Natural killer cell (primary cell): ENCODE results near the gene PLA2G2F. TPM values are rescaled to one million over a fixed set of nuclear protein-coding genes. Genes with fewer than 3 reads are reported as not detected.

Experiments
- ATAC-seq, 3 donors: fragments of 150-1000 bp in 2 of 3; fragments of 200-7000 bp in 1 of 3; cut with Tn5 transposase; 1 replicate in 1 of 3; 2 replicates in 2 of 3; pipeline ENCODE4 v1.10.0; 2021; ENCODE audit warnings: mild to moderate bottlenecking in 2 of 3, moderate library complexity in 2 of 3
- DNase-seq, 2 donors: peaks; one replicate each; pipeline versions ENCODE4 v3.0.0 to v3.0.0-alpha.2; 2013 to 2021; ENCODE audit warnings: mixed read lengths in 1 of 2
- H3K27ac ChIP-seq: one replicate; pipeline ENCODE4 v1.5.1; 2013; ENCODE audit warnings: mild to moderate bottlenecking, low read length
- H3K27me3 ChIP-seq: one replicate; pipeline ENCODE4 v1.6.1; 2013; ENCODE audit warnings: low read length; ENCODE audit not compliant: control insufficient read depth, insufficient read depth
- H3K36me3 ChIP-seq: one replicate; pipeline ENCODE4 v1.6.1; 2013; ENCODE audit warnings: low read length; ENCODE audit not compliant: control insufficient read depth, insufficient read depth
- H3K4me1 ChIP-seq: one replicate; pipeline ENCODE4 v1.6.1; 2013; ENCODE audit warnings: low read length; ENCODE audit not compliant: control insufficient read depth, insufficient read depth
- H3K4me3 ChIP-seq: one replicate; pipeline ENCODE4 v1.5.1; 2013; ENCODE audit warnings: low read length
- H3K9me3 ChIP-seq: one replicate; pipeline ENCODE4 v1.6.1; 2013; ENCODE audit warnings: low read length; ENCODE audit not compliant: control insufficient read depth, insufficient read depth
- H3K27ac Mint-ChIP-seq, 2 donors: one replicate each; pipeline ENCODE4 v1.8.0; 2022; ENCODE audit warnings: mild to moderate bottlenecking in 2 of 2, mixed read lengths in 2 of 2, moderate library complexity in 1 of 2
- H3K27me3 Mint-ChIP-seq, 2 donors: one replicate each; pipeline ENCODE4 v1.8.0; 2022; ENCODE audit warnings: low read depth in 2 of 2, mixed read lengths in 2 of 2
- H3K36me3 Mint-ChIP-seq: one replicate; pipeline ENCODE4 v1.8.0; 2022; ENCODE audit warnings: mixed read lengths
- H3K4me1 Mint-ChIP-seq, 2 donors: one replicate each; pipeline ENCODE4 v1.8.0; 2022; ENCODE audit warnings: mixed read lengths in 2 of 2
- H3K4me3 Mint-ChIP-seq: one replicate; pipeline ENCODE4 v1.8.0; 2022; ENCODE audit warnings: mild to moderate bottlenecking, moderate library complexity, mixed read lengths
- H3K9me3 Mint-ChIP-seq, 2 donors: one replicate each; pipeline ENCODE4 v1.8.0; 2022; ENCODE audit warnings: mixed read lengths in 2 of 2
- CTCF ChIP-seq: fragments of 200-600 bp; IDR thresholded peaks from one replicate; pipeline ENCODE4 v1.8.0; 2022; ENCODE audit warnings: antibody characterized with exemption
- whole genome bisulfite sequencing: methylation state at CpG from one replicate; pipeline ENCODE4 v1.1.7; 2013; ENCODE audit warnings: missing lambda C conversion rate; ENCODE audit not compliant: insufficient coverage; 5-methylcytosine and 5-hydroxymethylcytosine counted together
- intact Hi-C: fragments of 100-400 bp; cut with micrococcal nuclease; formaldehyde crosslinking; loops from one replicate; pipeline ENCODE4 v1.14.2; 2022
- total RNA-seq, 4 donors: library from RNA; stranded (reverse); fragments of 120-200 nt in 1 of 4; gene quantifications; one replicate each; pipeline versions ENCODE4 v1.2.3 to v1.2.4, GENCODE V29; 2013 to 2022

Gene PLA2G2F
- total RNA-seq, 3 donors from 2014 or later (not counting 1 experiment from before 2014, with no cell fraction given) = not detected

GRCh38 chr1:20142001-20142710 is 3.0 kb downstream of the PLA2G2F start:
- Histone ChIP-seq H3K9me3 (no peaks in the 10 kb centered on the region), H3K27ac (no peak overlapping the region), H3K4me3 (no peak overlapping the region), H3K36me3 (no peaks in the 10 kb centered on the region), H3K4me1 (no peaks in the 10 kb centered on the region), H3K27me3 (no peaks in the 10 kb centered on the region)
- intact Hi-C loops = no loop called here
- Mint-ChIP-seq H3K27ac (no peak overlapping the region), H3K27me3 (peaks cover 0 to 2% of the 10 kb centered on the region in 2 donors), H3K9me3 (no peaks in the 10 kb centered on the region), H3K4me3 (no peak overlapping the region), H3K36me3 (no peaks in the 10 kb centered on the region), H3K4me1 (no peaks in the 10 kb centered on the region)
- no peak for TF ChIP-seq CTCF
- DNase-seq (no peak), ATAC-seq (no peak)
- 88% methylated on average over 10 of the region's 13 CpGs for WGBS

DNA sequence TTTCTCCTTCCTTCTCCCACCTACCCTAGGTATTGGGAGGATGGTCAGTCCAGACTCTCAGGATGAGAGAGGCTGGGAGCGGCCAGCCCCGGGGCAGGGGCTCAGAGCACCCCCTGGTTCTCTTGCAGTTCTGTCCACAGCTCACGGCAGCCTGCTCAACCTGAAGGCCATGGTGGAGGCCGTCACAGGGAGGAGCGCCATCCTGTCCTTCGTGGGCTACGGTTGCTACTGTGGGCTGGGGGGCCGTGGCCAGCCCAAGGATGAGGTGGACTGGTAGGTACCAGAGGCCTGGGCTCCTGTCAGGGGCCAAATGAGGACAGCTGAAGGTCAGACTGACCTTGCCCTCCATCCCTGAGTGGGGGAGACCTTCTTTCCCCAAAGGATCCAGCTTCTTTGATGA is 4.2 kb downstream of the PLA2G2F start:
- H3K36me3 ChIP-seq = no peaks in the 10 kb centered on the region
- H3K27me3 ChIP-seq = no peaks in the 10 kb centered on the region
- DNase-seq (no peak), ATAC-seq (no peak)
- H3K27ac ChIP-seq = no peak overlapping the region
- Mint-ChIP-seq H3K9me3 (no peaks in the 10 kb centered on the region), H3K27ac (no peak overlapping the region), H3K4me1 (no peaks in the 10 kb centered on the region), H3K36me3 (no peaks in the 10 kb centered on the region), H3K27me3 (peaks cover 0 to 2% of the 10 kb centered on the region in 2 donors), H3K4me3 (no peak overlapping the region)
- no peaks in the 10 kb centered on the region for H3K9me3 ChIP-seq
- no peak overlapping the region for H3K4me3 ChIP-seq
- no peak for TF ChIP-seq CTCF
- intact Hi-C loops = no loop called here
- 81% methylated on average over 8 of the region's 8 CpGs for WGBS
- no peaks in the 10 kb centered on the region for H3K4me1 ChIP-seq

GRCh38 chr1:20143734-20144565 is 4.8 kb downstream of the PLA2G2F start:
- no peak for DNase-seq
- no peaks in the 10 kb centered on the region for H3K4me1 Mint-ChIP-seq
- H3K4me3 Mint-ChIP-seq = no peak overlapping the region
- no peaks in the 10 kb centered on the region for H3K9me3 ChIP-seq
- no peaks in the 10 kb centered on the region for H3K36me3 Mint-ChIP-seq
- H3K9me3 Mint-ChIP-seq = no peaks in the 10 kb centered on the region
- ATAC-seq = no peak
- no peaks in the 10 kb centered on the region for H3K36me3 ChIP-seq
- no peaks in the 10 kb centered on the region for H3K4me1 ChIP-seq
- H3K27me3 Mint-ChIP-seq = peaks cover 0 to under 1% of the 10 kb centered on the region in 2 donors
- H3K27ac ChIP-seq = no peak overlapping the region
- no peak overlapping the region for H3K27ac Mint-ChIP-seq
- no peaks in the 10 kb centered on the region for H3K27me3 ChIP-seq
- no peak for TF ChIP-seq CTCF
- WGBS = 81% methylated on average over 13 of the region's 13 CpGs
- H3K4me3 ChIP-seq = no peak overlapping the region
- intact Hi-C loops = no loop called here
